ENCODE results near the gene TMEM61.

Gene TMEM61

GRCh38 chr1:55000110-55001085 is 20.0 kb downstream of the TMEM61 start:
- POLR2A ChIA-PET = interaction anchor here (0.7 kb wide), 1 partner anchor 57 kb away, joined by 6 read pairs; no protein-coding TSS in a partner anchor
- no peak for TF ChIP-seq CTCF (IDR thresholded peaks at IDR 0.05; ENCODE audit: control extremely low read depth, extremely low read depth, low read depth, missing control alignments)
- no peak for DNase-seq (ENCODE audit: extremely low spot score)
- CTCF ChIA-PET = interaction anchor here (1.1 to 24.6 kb wide), 2 partner anchors 22 to 54 kb away, joined by 3 to 609 read pairs; no protein-coding TSS in a partner anchor

GRCh38 chr1:55001311-55001710 is 20.9 kb downstream of the TMEM61 start:
- POLR2A ChIA-PET = no interaction called here
- CTCF ChIA-PET = interaction anchor here (1.2 to 24.6 kb wide), 3 partner anchors 13 to 55 kb away, joined by 3 to 609 read pairs (median 6); no protein-coding TSS in a partner anchor
- no peak for DNase-seq (ENCODE audit: extremely low spot score)
- no peak for TF ChIP-seq CTCF (IDR thresholded peaks at IDR 0.05; ENCODE audit: control extremely low read depth, extremely low read depth, low read depth, missing control alignments)

GRCh38 chr1:55002686-55003085 is 22.3 kb downstream of the TMEM61 start:
- ChIA-PET CTCF (interaction anchor here (1.6 to 24.6 kb wide), 2 partner anchors 20 to 57 kb away, joined by 4 to 609 read pairs; no protein-coding TSS in a partner anchor), POLR2A (no interaction called here)
- no peak for TF ChIP-seq CTCF (IDR thresholded peaks at IDR 0.05; ENCODE audit: control extremely low read depth, extremely low read depth, low read depth, missing control alignments)
- no peak for DNase-seq (ENCODE audit: extremely low spot score)

GRCh38 chr1:55005351-55006140 is 25.1 kb downstream of the TMEM61 start:
- TF ChIP-seq CTCF (IDR thresholded peaks at IDR 0.05; ENCODE audit: control extremely low read depth, extremely low read depth, low read depth, missing control alignments) = no peak
- no peak for DNase-seq (ENCODE audit: extremely low spot score)
- POLR2A ChIA-PET = no interaction called here
- CTCF ChIA-PET = interaction anchor here (1.2 to 24.6 kb wide), 5 partner anchors 9 to 60 kb away, joined by 3 to 609 read pairs (median 12); no protein-coding TSS in a partner anchor

GRCh38 chr1:55006931-55007330 is 26.5 kb downstream of the TMEM61 start:
- ChIA-PET POLR2A (no interaction called here), CTCF (interaction anchor here (1.9 to 3.7 kb wide), 3 partner anchors 11 to 56 kb away, joined by 4 to 22 read pairs (median 12); no protein-coding TSS in a partner anchor)
- TF ChIP-seq CTCF (IDR thresholded peaks at IDR 0.05; ENCODE audit: control extremely low read depth, extremely low read depth, low read depth, missing control alignments) = no peak
- DNase-seq (ENCODE audit: extremely low spot score) = no peak

GRCh38 chr1:55007625-55008024 is 27.2 kb downstream of the TMEM61 start:
- DNase-seq (ENCODE audit: extremely low spot score) = no peak
- ChIA-PET CTCF (interaction anchor here (1.9 to 3.7 kb wide), 4 partner anchors 11 to 62 kb away, joined by 4 to 22 read pairs (median 14); no protein-coding TSS in a partner anchor), POLR2A (no interaction called here)
- TF ChIP-seq CTCF (IDR thresholded peaks at IDR 0.05; ENCODE audit: control extremely low read depth, extremely low read depth, low read depth, missing control alignments) = no peak
